ENCODE results near the gene PON3. TPM values are rescaled to one million over a fixed set of nuclear protein-coding genes. Genes with fewer than 3 reads are reported as not detected.

Gene PON3
- total RNA-seq, 1 experiment from 2014 or later: not detected

DNA sequence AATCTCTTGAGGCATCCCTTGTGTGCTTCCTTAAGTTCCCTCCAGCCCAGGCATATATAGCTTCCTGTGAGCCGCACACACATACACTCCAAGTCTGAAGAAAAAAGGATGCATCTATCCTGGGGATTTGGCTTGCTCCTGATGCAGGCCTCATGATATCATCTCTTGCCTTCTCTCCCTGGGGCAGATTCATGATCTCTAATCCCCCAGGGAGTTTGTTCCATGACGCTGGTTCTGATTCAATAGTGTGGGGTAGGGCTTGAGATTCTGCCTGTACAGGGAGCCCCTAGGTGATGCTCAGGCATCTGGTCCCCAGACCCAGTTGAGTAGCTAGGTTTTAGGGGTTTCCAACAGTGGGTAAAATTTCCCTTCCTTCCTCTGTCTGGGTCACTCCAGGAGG, 73.3 kb downstream of the PON3 start:
- no peaks in the 10 kb centered on the region for H3K79me2 ChIP-seq (ENCODE audit: insufficient read depth, low read length)
- no peak overlapping the region for H3K56ac ChIP-seq (ENCODE audit: insufficient read length, low read depth, low read length)
- no peak overlapping the region for H2AFZ ChIP-seq (ENCODE audit: low read length)
- no peak overlapping the region for H3T11ph ChIP-seq (ENCODE audit: low read length)
- DNase-seq: no peak
- no peaks in the 10 kb centered on the region for H3K4me1 ChIP-seq (ENCODE audit: insufficient read depth, low read length)
- no peak overlapping the region for H3K4me2 ChIP-seq (ENCODE audit: insufficient read depth, insufficient read length, low read length)
- H2BK5ac ChIP-seq (ENCODE audit: insufficient read length, low read length): no peak overlapping the region
- no peak overlapping the region for H3K18ac ChIP-seq (ENCODE audit: insufficient read length, low read depth, low read length)
- H2BK15ac ChIP-seq (ENCODE audit: low read depth, low read length): no peak overlapping the region
- no peak overlapping the region for H3K9ac ChIP-seq (ENCODE audit: extremely low read depth, insufficient read length, low read length)
- no peak overlapping the region for H2BK120ac ChIP-seq (ENCODE audit: low read depth, low read length, poor library complexity, severe bottlenecking)
- H4K20me1 ChIP-seq (ENCODE audit: control insufficient read depth, insufficient read depth, insufficient read length): no peaks in the 10 kb centered on the region
- no peak overlapping the region for H2AK5ac ChIP-seq (ENCODE audit: insufficient read length, low read length)
- peaks cover 2% of the 10 kb centered on the region; the same call in 1 of the 2 replicates for H3K27me3 ChIP-seq (ENCODE audit: insufficient read depth, low read length)
- no CpG with 5 or more reads among the region's 2 CpGs for WGBS (ENCODE audit: extremely low coverage, insufficient read length, low lambda C conversion rate)
- H3K14ac ChIP-seq (ENCODE audit: insufficient read depth, low read length): no peak overlapping the region
- no peak overlapping the region for H3K4me3 Mint-ChIP-seq
- peaks cover 23% of the 10 kb centered on the region for H3K27me3 Mint-ChIP-seq (ENCODE audit: low read depth)
- H3K23me2 ChIP-seq (ENCODE audit: insufficient read length, low read depth, low read length, poor library complexity, severe bottlenecking): peaks cover 3% of the 10 kb centered on the region
- H3K27ac ChIP-seq (ENCODE audit: insufficient read length, low read depth, low read length): no peak overlapping the region
- no peak overlapping the region for H4K91ac ChIP-seq (ENCODE audit: insufficient read length, low read depth, low read length)
- peaks cover 11 to 21% of the 10 kb centered on the region in 2 experiments for H3K4me1 Mint-ChIP-seq
- no peak overlapping the region for H4K8ac ChIP-seq (replicated peaks; ENCODE audit: insufficient read length, low read depth, low read length)
- no peak overlapping the region for H3K4ac ChIP-seq (ENCODE audit: low read depth, low read length)
- H3K79me1 ChIP-seq (ENCODE audit: insufficient read depth, low read depth, low read length, poor library complexity, severe bottlenecking): no peaks in the 10 kb centered on the region
- no peaks in the 10 kb centered on the region for H3K36me3 Mint-ChIP-seq (ENCODE audit: insufficient read depth in 1 of 3, low read depth in 3 of 3)
- no peak overlapping the region for H2BK20ac ChIP-seq (ENCODE audit: low read depth, low read length, poor library complexity, severe bottlenecking)
- TF ChIP-seq, protein P1, sequence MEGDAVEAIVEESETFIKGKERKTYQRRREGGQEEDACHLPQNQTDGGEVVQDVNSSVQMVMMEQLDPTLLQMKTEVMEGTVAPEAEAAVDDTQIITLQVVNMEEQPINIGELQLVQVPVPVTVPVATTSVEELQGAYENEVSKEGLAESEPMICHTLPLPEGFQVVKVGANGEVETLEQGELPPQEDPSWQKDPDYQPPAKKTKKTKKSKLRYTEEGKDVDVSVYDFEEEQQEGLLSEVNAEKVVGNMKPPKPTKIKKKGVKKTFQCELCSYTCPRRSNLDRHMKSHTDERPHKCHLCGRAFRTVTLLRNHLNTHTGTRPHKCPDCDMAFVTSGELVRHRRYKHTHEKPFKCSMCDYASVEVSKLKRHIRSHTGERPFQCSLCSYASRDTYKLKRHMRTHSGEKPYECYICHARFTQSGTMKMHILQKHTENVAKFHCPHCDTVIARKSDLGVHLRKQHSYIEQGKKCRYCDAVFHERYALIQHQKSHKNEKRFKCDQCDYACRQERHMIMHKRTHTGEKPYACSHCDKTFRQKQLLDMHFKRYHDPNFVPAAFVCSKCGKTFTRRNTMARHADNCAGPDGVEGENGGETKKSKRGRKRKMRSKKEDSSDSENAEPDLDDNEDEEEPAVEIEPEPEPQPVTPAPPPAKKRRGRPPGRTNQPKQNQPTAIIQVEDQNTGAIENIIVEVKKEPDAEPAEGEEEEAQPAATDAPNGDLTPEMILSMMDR (conservative IDR thresholded peaks at IDR 0.05): no peak
- H3K9me3 Mint-ChIP-seq: no peaks in the 10 kb centered on the region
- no peaks in the 10 kb centered on the region for H3K9me3 ChIP-seq (ENCODE audit: control insufficient read depth, low read depth, low read length)
- H3K27ac Mint-ChIP-seq: no peak overlapping the region; a peak in 1 of 7 replicates
- H4K5ac ChIP-seq (ENCODE audit: insufficient read length, low read depth, low read length): no peak overlapping the region
- H3K23ac ChIP-seq (ENCODE audit: insufficient read length, low read depth, low read length): no peak overlapping the region
- H2BK12ac ChIP-seq (ENCODE audit: insufficient read length, low read depth, low read length): no peak overlapping the region
